Fibroblast of mammary gland (primary cell): ENCODE measurements around the gene COG4.

Experiments used
- DNase-seq: peaks from one replicate; pipeline ENCODE4 v3.0.0-alpha.2; 2010; ENCODE audit warnings: low read depth
- H3K4me3 ChIP-seq: 2 replicates; pipeline ENCODE4 v1.5.1; 2011; ENCODE audit warnings: low read depth, mild to moderate bottlenecking, low read length, moderate library complexity; ENCODE audit not compliant: control insufficient read depth
- CTCF ChIP-seq: conservative IDR thresholded peaks from 2 replicates; pipeline ENCODE4 v1.5.1; 2011; ENCODE audit warnings: low read depth, low read length, inconsistent platforms; ENCODE audit not compliant: control insufficient read depth, insufficient read depth

The COG4 gene

GRCh38 chr16:70437017-70437581 is 86.3 kb downstream of the COG4 start:
- no peak for TF ChIP-seq CTCF
- peak; percentile 95 for DNase-seq
- H3K4me3 ChIP-seq: peak overlapping the region; percentile 58

- no peak for TF ChIP-seq CTCF
- DNase-seq: no peak
Measured at GRCh38 chr16:70434484-70435260, 88.7 kb downstream of the COG4 start.

GRCh38 chr16:70433458-70434103 is 89.8 kb downstream of the COG4 start:
- DNase-seq: peak; percentile 96
- H3K4me3 ChIP-seq: no peak overlapping the region
- no peak for TF ChIP-seq CTCF

More at GRCh38 chr16:70434484-70435260, 88.7 kb downstream of the COG4 start:
- no peak overlapping the region for H3K4me3 ChIP-seq

- no peak for TF ChIP-seq CTCF
- no peak overlapping the region for H3K4me3 ChIP-seq
- DNase-seq: no peak
Measured at GRCh38 chr16:70432723-70433457, 90.5 kb downstream of the COG4 start.

- no peak for DNase-seq
- TF ChIP-seq CTCF: no peak
Measured at GRCh38 chr16:70432356-70432722, 91.0 kb downstream of the COG4 start.

GRCh38 chr16:70430667-70431536 is 92.5 kb downstream of the COG4 start:
- no peak for TF ChIP-seq CTCF
- peak; percentile 39 for DNase-seq
- no peak overlapping the region for H3K4me3 ChIP-seq

More at GRCh38 chr16:70432356-70432722, 91.0 kb downstream of the COG4 start:
- no peak overlapping the region for H3K4me3 ChIP-seq
